ENCODE results near the gene GRB2. TPM values are rescaled to one million over a fixed set of nuclear protein-coding genes. Genes with fewer than 3 reads are reported as not detected.

GRB2 gene
- total RNA-seq, 2 donors from 2014 or later: 85.5 to 86.6 TPM

DNA sequence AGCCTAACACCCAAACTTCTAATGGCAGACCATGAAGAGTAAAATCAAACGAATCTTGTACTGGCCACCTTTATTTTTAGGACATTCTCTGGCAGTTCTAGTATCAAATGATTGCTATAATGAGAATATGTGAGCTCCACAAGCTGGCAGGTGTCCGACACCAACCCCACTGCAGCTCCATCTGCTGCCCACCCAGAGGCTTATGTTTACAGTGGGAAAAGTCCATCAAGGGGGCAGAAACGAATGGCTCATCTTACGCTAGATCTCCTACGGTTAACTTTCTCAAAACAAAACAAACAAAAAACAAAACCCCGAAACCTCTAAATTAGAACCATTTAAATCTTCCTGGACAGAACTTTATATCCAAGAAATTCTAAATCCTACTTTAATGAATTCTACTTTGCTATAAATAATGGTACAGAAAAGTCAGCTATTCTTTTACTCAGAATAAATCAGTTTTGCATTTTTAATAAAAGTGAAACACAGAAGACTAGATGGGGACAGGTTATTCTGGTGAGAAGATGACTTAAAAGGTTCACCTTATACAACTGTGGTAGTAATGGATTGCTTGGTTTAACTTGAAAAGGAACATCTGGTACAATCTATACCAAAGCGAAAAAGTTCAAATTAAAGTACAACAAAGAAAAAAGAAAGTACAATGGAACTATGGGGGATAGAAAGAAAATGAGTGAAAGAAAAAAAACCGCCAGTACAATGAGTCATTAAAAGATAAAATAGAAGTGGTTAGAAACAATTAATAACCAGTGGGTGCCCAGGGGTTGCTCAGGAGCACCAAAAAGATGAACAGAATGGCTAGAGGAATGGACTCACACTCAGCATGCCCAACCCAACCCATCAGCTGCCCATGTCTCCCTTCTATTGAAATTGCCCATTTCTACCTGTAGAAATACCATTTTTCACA is 40.2 kb downstream of the GRB2 start:
- H3K4me1 Mint-ChIP-seq: peaks cover 37% of the 10 kb centered on the region
- Histone ChIP-seq H3K27me3 (ENCODE audit: control insufficient read depth, insufficient read depth, low read length, poor library complexity, severe bottlenecking) (no peaks in the 10 kb centered on the region), H3K9me3 (ENCODE audit: control insufficient read depth, low read length) (no peaks in the 10 kb centered on the region), H3K36me3 (ENCODE audit: control insufficient read depth, insufficient read depth, low read length) (no peaks in the 10 kb centered on the region), H3K27ac (ENCODE audit: low read depth, low read length) (no peak overlapping the region), H3K4me1 (ENCODE audit: control insufficient read depth, insufficient read depth, low read length) (peaks cover 5% of the 10 kb centered on the region), H3K4me3 (ENCODE audit: low read length) (no peak overlapping the region), H3K9ac (ENCODE audit: extremely low read depth, low read length, poor library complexity, severe bottlenecking) (no peak overlapping the region)
- no peaks in the 10 kb centered on the region for H3K36me3 Mint-ChIP-seq (ENCODE audit: low read depth)
- TF ChIP-seq, protein P1, sequence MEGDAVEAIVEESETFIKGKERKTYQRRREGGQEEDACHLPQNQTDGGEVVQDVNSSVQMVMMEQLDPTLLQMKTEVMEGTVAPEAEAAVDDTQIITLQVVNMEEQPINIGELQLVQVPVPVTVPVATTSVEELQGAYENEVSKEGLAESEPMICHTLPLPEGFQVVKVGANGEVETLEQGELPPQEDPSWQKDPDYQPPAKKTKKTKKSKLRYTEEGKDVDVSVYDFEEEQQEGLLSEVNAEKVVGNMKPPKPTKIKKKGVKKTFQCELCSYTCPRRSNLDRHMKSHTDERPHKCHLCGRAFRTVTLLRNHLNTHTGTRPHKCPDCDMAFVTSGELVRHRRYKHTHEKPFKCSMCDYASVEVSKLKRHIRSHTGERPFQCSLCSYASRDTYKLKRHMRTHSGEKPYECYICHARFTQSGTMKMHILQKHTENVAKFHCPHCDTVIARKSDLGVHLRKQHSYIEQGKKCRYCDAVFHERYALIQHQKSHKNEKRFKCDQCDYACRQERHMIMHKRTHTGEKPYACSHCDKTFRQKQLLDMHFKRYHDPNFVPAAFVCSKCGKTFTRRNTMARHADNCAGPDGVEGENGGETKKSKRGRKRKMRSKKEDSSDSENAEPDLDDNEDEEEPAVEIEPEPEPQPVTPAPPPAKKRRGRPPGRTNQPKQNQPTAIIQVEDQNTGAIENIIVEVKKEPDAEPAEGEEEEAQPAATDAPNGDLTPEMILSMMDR (conservative IDR thresholded peaks at IDR 0.05): no peak
- no peaks in the 10 kb centered on the region for H3K27me3 Mint-ChIP-seq (ENCODE audit: insufficient read depth)
- no peak for DNase-seq
- no peak overlapping the region for H3K27ac Mint-ChIP-seq
- H3K4me3 Mint-ChIP-seq: no peak overlapping the region
- H3K9me3 Mint-ChIP-seq: no peaks in the 10 kb centered on the region
- 74 to 82% methylated on average over 2 to 8 of the region's 8 CpGs for WGBS, 2 experiments (ENCODE audit: insufficient coverage in 1 of 2, insufficient read length in 1 of 2)

DNA sequence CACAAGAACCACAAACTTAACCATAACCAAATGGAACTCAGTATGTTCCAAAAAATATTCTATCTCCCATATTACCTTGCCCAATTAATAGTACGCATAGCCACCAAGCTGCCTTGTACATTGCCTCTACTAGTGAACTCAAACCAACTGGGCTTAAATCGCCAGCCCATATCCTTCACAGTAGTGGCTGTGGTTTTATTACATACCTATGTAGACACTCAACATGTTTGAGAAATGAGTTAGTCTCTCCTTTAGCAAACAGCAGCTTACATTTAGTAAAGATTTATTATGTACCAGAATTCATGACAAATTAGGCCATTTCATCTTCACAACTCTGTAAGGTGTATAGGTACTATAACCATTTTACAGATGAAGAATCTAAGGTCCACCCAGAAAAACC is 41.4 kb downstream of the GRB2 start:
- no peak overlapping the region for H3K9ac ChIP-seq (ENCODE audit: extremely low read depth, low read length, poor library complexity, severe bottlenecking)
- no peak overlapping the region for H3K4me3 Mint-ChIP-seq
- no peaks in the 10 kb centered on the region for H3K36me3 Mint-ChIP-seq (ENCODE audit: low read depth)
- H3K27me3 Mint-ChIP-seq (ENCODE audit: insufficient read depth): no peaks in the 10 kb centered on the region
- no peak overlapping the region for H3K27ac ChIP-seq (ENCODE audit: low read depth, low read length)
- H3K9me3 ChIP-seq (ENCODE audit: control insufficient read depth, low read length): no peaks in the 10 kb centered on the region
- no peak for DNase-seq
- 93 to 100% methylated on average over 1 to 2 of the region's 2 CpGs for WGBS, 2 experiments (ENCODE audit: insufficient coverage in 1 of 2, insufficient read length in 1 of 2)
- H3K4me1 Mint-ChIP-seq: peaks cover 36% of the 10 kb centered on the region
- H3K4me3 ChIP-seq (ENCODE audit: low read length): no peak overlapping the region
- H3K4me1 ChIP-seq (ENCODE audit: control insufficient read depth, insufficient read depth, low read length): peaks cover 5% of the 10 kb centered on the region
- no peaks in the 10 kb centered on the region for H3K27me3 ChIP-seq (ENCODE audit: control insufficient read depth, insufficient read depth, low read length, poor library complexity, severe bottlenecking)
- no peaks in the 10 kb centered on the region for H3K9me3 Mint-ChIP-seq
- TF ChIP-seq, protein P1 (conservative IDR thresholded peaks at IDR 0.05): no peak
- no peaks in the 10 kb centered on the region for H3K36me3 ChIP-seq (ENCODE audit: control insufficient read depth, insufficient read depth, low read length)
- no peak overlapping the region for H3K27ac Mint-ChIP-seq

DNA sequence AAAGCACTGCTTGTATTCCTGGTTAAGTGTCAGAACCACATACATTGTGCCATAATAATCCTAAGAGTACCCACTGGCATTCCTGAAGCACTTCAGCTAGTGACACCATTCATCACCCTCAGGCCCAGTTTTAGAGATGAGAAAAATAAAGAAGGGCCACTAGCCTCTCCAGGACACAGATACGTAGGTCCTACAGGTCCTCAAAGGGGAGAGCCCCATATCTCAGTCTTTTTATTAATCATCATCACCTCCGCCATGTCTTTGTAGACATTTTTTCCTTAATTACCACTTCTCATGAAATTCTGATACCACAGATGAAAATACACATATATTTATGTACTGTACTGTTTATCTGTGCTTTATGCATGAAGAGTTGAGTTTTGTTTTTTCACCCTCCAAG is 43.5 kb downstream of the GRB2 start:
- peaks cover 6% of the 10 kb centered on the region for H3K36me3 Mint-ChIP-seq (ENCODE audit: low read depth)
- Histone ChIP-seq H3K9ac (ENCODE audit: extremely low read depth, low read length, poor library complexity, severe bottlenecking) (no peak overlapping the region), H3K4me3 (ENCODE audit: low read length) (no peak overlapping the region), H3K27me3 (ENCODE audit: control insufficient read depth, insufficient read depth, low read length, poor library complexity, severe bottlenecking) (no peaks in the 10 kb centered on the region), H3K9me3 (ENCODE audit: control insufficient read depth, low read length) (no peaks in the 10 kb centered on the region), H3K27ac (ENCODE audit: low read depth, low read length) (no peak overlapping the region), H3K4me1 (ENCODE audit: control insufficient read depth, insufficient read depth, low read length) (peaks cover 5% of the 10 kb centered on the region), H3K36me3 (ENCODE audit: control insufficient read depth, insufficient read depth, low read length) (no peaks in the 10 kb centered on the region)
- H3K4me3 Mint-ChIP-seq: no peak overlapping the region
- no peak for DNase-seq
- H3K9me3 Mint-ChIP-seq: no peaks in the 10 kb centered on the region
- H3K27ac Mint-ChIP-seq: no peak overlapping the region
- 50% methylated on average over 2 of the region's 2 CpGs; no CpG with 5 or more reads in 1 of the 2 experiments for WGBS, 2 experiments (ENCODE audit: insufficient coverage in 1 of 2, insufficient read length in 1 of 2)
- TF ChIP-seq, protein P1 (conservative IDR thresholded peaks at IDR 0.05): no peak
- H3K4me1 Mint-ChIP-seq: peaks cover 28% of the 10 kb centered on the region
- no peaks in the 10 kb centered on the region for H3K27me3 Mint-ChIP-seq (ENCODE audit: insufficient read depth)

All from endodermal cell (in vitro differentiated cells).